Neural cell (in vitro differentiated cells): ENCODE results near the gene MBD3. TPM values are rescaled to one million over a fixed set of nuclear protein-coding genes. Genes with fewer than 3 reads are reported as not detected.

ENCODE experiments used
- H2AFZ ChIP-seq: fragments of 200-600, 300-800 bp; sonication (generic), shearing (Covaris generic); 2 replicates; pipeline ENCODE4 v1.6.0; 2014; ENCODE audit warnings: low read depth, mild to moderate bottlenecking, antibody characterized with exemption, low read length, moderate library complexity
- H3F3A ChIP-seq: fragments of 200-600 bp; shearing (Covaris generic); 2 replicates; pipeline ENCODE4 v1.6.1; 2016; ENCODE audit warnings: mild to moderate bottlenecking, moderate library complexity, mixed read lengths, antibody characterized with exemption, low read length; ENCODE audit not compliant: insufficient read depth, poor library complexity, severe bottlenecking
- H3K27ac ChIP-seq: fragments of 200-600, 300-800 bp; sonication (generic), shearing (Covaris generic); 2 replicates; pipeline ENCODE4 v1.5.1; 2014; ENCODE audit warnings: mild to moderate bottlenecking, low read length, moderate library complexity
- H3K27me3 ChIP-seq: fragments of 300-800, 200-600 bp; sonication (generic), shearing (Covaris generic); 2 replicates; pipeline ENCODE4 v1.6.0; 2014; ENCODE audit warnings: mild to moderate bottlenecking, low read depth, low read length, moderate library complexity; ENCODE audit not compliant: insufficient read depth
- H3K36me3 ChIP-seq: fragments of 300-800, 200-600 bp; sonication (generic), shearing (Covaris generic); 2 replicates; pipeline ENCODE4 v1.5.1; 2014; ENCODE audit warnings: mild to moderate bottlenecking, antibody characterized with exemption, low read length, moderate library complexity; ENCODE audit not compliant: insufficient read depth
- H3K4me2 ChIP-seq: fragments of 300-800, 200-600 bp; sonication (generic), shearing (Covaris generic); 2 replicates; pipeline ENCODE4 v1.6.0; 2014; ENCODE audit warnings: mild to moderate bottlenecking, low read length
- H3K4me3 ChIP-seq: fragments of 300-800, 200-600 bp; sonication (generic), shearing (Covaris generic); 2 replicates; pipeline ENCODE4 v1.5.1; 2014; ENCODE audit warnings: mild to moderate bottlenecking, low read length, moderate library complexity
- H3K79me2 ChIP-seq: fragments of 200-600 bp; shearing (Covaris generic); replicated peaks from 2 replicates; pipeline ENCODE4 v1.6.0; 2014; ENCODE audit warnings: mild to moderate bottlenecking, low read length, moderate library complexity; ENCODE audit not compliant: insufficient read depth
- H3K9ac ChIP-seq: fragments of 300-800, 200-600 bp; sonication (generic), shearing (Covaris generic); 2 replicates; pipeline ENCODE4 v1.6.1; 2016; ENCODE audit warnings: mild to moderate bottlenecking, low read length, mixed read lengths
- H3K9me2 ChIP-seq: fragments of 200-600 bp; shearing (Covaris generic); 2 replicates; pipeline ENCODE4 v1.6.1; 2016; ENCODE audit warnings: mild to moderate bottlenecking, low read length, mixed read lengths; ENCODE audit not compliant: insufficient read depth
- H3K9me3 ChIP-seq: fragments of 200-600, 300-800 bp; sonication (generic), shearing (Covaris generic); 2 replicates; pipeline ENCODE4 v1.6.1; 2016; ENCODE audit warnings: mild to moderate bottlenecking, mixed run types, low read length, moderate library complexity, mixed read lengths
- H4K20me1 ChIP-seq: fragments of 200-600 bp; shearing (Covaris generic); 2 replicates; pipeline ENCODE4 v1.6.1; 2016; ENCODE audit warnings: mild to moderate bottlenecking, mixed run types; ENCODE audit not compliant: insufficient read depth
- CTCF ChIP-seq: fragments of 450-650 bp; IDR thresholded peaks from 2 replicates; pipeline ENCODE4 v1.5.1; 2014; ENCODE audit warnings: antibody characterized with exemption, mild to moderate bottlenecking, moderate library complexity; ENCODE audit not compliant: poor library complexity, severe bottlenecking
- EP300 ChIP-seq: fragments of 450-650 bp; conservative IDR thresholded peaks from 2 replicates; pipeline ENCODE4 v1.6.1; 2014; ENCODE audit warnings: antibody characterized with exemption, mild to moderate bottlenecking, moderate library complexity; ENCODE audit not compliant: poor library complexity, severe bottlenecking
- EZH2 ChIP-seq: fragments of 200-600, 300-800 bp; shearing (Covaris generic), sonication (generic); IDR thresholded peaks from 2 replicates; pipeline ENCODE4 v1.6.1; 2014; ENCODE audit warnings: antibody characterized with exemption, low read length, borderline replicate concordance, mild to moderate bottlenecking; ENCODE audit not compliant: insufficient read depth, poor library complexity, severe bottlenecking
- MXI1 ChIP-seq: fragments of 450-650 bp; conservative IDR thresholded peaks from 2 replicates; pipeline ENCODE4 v1.6.1; 2014; ENCODE audit warnings: antibody characterized with exemption, mild to moderate bottlenecking; ENCODE audit not compliant: poor library complexity, severe bottlenecking
- POLR2AphosphoS5 ChIP-seq: IDR thresholded peaks from 2 replicates; pipeline ENCODE4 v1.6.1; 2012
- RAD21 ChIP-seq: fragments of 450-650 bp; conservative IDR thresholded peaks from 2 replicates; pipeline ENCODE4 v1.6.1; 2014; ENCODE audit warnings: antibody characterized with exemption, mild to moderate bottlenecking, moderate library complexity
- REST ChIP-seq: IDR thresholded peaks from 2 replicates; pipeline ENCODE4 v1.6.1; 2012; ENCODE audit warnings: borderline replicate concordance
- SMC3 ChIP-seq: fragments of 450-650 bp; conservative IDR thresholded peaks from 2 replicates; pipeline ENCODE4 v1.6.1; 2014; ENCODE audit warnings: antibody characterized with exemption, mild to moderate bottlenecking, moderate library complexity; ENCODE audit not compliant: poor library complexity
- TAF1 ChIP-seq: IDR thresholded peaks from 2 replicates; pipeline ENCODE4 v1.6.1; 2012; ENCODE audit warnings: low read depth
- polyA plus RNA-seq: library from polyadenylated mRNA; depleted of rRNA; stranded (reverse); fragments of >200 nt; gene quantifications from 2 replicates; pipeline ENCODE4 v1.2.3, GENCODE V29; 2014

The MBD3 gene
- polyA plus RNA-seq, 1 donor from 2014 or later = 80.1 TPM

GRCh38 chr19:1572795-1573194 is 19.9 kb downstream of the MBD3 start:
- no peaks in the 10 kb centered on the region for H3F3A ChIP-seq
- H3K4me2 ChIP-seq = no peak overlapping the region
- no peaks in the 10 kb centered on the region for H3K9me3 ChIP-seq
- H2AFZ ChIP-seq = no peak overlapping the region
- TF ChIP-seq CTCF (no peak), EP300 (no peak), SMC3 (no peak), REST (no peak), RAD21 (no peak), TAF1 (no peak), EZH2 (no peak), POLR2AphosphoS5 (no peak), MXI1 (no peak)
- H3K79me2 ChIP-seq = peaks cover 4% of the 10 kb centered on the region
- no peaks in the 10 kb centered on the region for H3K27me3 ChIP-seq
- H3K4me3 ChIP-seq = no peak overlapping the region
- no peaks in the 10 kb centered on the region for H3K36me3 ChIP-seq
- H3K9ac ChIP-seq = no peak overlapping the region
- no peak overlapping the region for H3K27ac ChIP-seq
- H4K20me1 ChIP-seq = no peaks in the 10 kb centered on the region
- H3K9me2 ChIP-seq = no peaks in the 10 kb centered on the region

GRCh38 chr19:1571358-1571757 is 21.3 kb downstream of the MBD3 start:
- Histone ChIP-seq H3K4me3 (no peak overlapping the region), H3K79me2 (peaks cover 14% of the 10 kb centered on the region), H3K4me2 (no peak overlapping the region), H3K9me3 (no peaks in the 10 kb centered on the region), H4K20me1 (no peaks in the 10 kb centered on the region), H3K9ac (no peak overlapping the region), H3K9me2 (no peaks in the 10 kb centered on the region), H3K27ac (no peak overlapping the region), H2AFZ (no peak overlapping the region), H3F3A (no peaks in the 10 kb centered on the region), H3K36me3 (no peaks in the 10 kb centered on the region), H3K27me3 (no peaks in the 10 kb centered on the region)
- TF ChIP-seq TAF1 = no peak
- TF ChIP-seq EZH2 = no peak
- TF ChIP-seq RAD21 = no peak
- TF ChIP-seq MXI1 = no peak
- TF ChIP-seq EP300 = no peak
- no peak for TF ChIP-seq REST
- no peak for TF ChIP-seq CTCF
- no peak for TF ChIP-seq POLR2AphosphoS5
- TF ChIP-seq SMC3 = no peak
